Measurements from ENCODE around the gene C6orf47.

DNA sequence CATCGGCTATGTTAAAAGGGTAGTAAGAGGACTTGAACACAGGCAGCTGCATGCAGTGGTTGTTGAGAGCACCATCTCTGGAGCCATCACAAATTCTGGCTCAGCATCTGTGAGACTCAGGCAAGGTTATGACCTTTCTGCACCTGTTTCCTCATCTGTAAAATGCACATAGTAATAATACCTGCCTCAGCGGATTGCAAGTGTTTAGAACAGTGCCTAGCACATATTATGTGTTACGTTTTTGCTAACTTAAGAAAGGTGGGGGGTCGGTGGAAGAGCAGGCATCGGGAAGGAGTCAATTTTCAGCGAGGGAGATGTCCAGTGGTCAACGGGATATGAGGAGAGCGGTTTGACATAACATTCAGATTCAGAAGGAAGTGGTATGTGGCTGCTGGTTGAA lies 17.4 kb upstream of the C6orf47 start:
- TF ChIP-seq EZH2 (IDR thresholded peaks at IDR 0.05; ENCODE audit: insufficient read depth, poor library complexity, severe bottlenecking), result no peak
- no peak for TF ChIP-seq EZH2phosphoT487 (IDR thresholded peaks at IDR 0.05; ENCODE audit: insufficient read depth, low read depth)

Data from GM23248 (cell line).